H54 (cell line): ENCODE data around the gene OR4Q2.
"Not testable (repeated sequence)": the region's sequence is repeated elsewhere in the genome, so short reads cannot be mapped to it uniquely, and the experiment has no call there.

Source experiments
- DNase-seq: peaks from one replicate; pipeline ENCODE4 v3.0.0; 2011; ENCODE audit warnings: low spot score, mixed read lengths; ENCODE audit not compliant: insufficient read length
- FAIRE-seq: peaks from 3 replicates; lab custom pipeline; 2011; peaks lifted over from hg19 to GRCh38; lab: Jason Lieb, UNC
- POLR2A ChIP-seq: IDR thresholded peaks from 2 replicates; pipeline ENCODE4 v1.6.1; 2011; ENCODE audit warnings: low read depth, mild to moderate bottlenecking, low read length

Gene OR4Q2

DNA sequence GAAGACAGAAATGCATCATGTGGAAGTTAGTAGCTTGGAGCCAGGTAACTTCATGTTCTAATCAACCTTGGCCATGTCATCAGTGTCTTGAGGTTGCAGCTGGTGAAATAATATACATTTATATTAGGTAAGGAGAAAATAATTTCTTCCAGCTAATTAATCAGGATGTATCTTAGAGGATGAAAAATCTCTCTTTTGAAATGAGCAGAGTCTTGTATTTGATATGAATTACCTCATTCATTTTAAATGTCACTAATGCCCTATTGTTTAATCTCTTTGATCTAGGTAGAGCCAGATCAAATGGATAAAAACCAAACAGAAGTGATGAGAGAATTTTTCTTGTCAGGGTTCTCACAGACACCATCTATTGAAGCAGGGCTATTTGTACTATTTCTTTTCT is at the start of gene OR4Q2:
OR4Q2 (plus strand) TSS at position 301 of the 400 bp plus-strand sequence.
- FAIRE-seq: no peak
- no peak for TF ChIP-seq POLR2A
- no peak for DNase-seq

DNA sequence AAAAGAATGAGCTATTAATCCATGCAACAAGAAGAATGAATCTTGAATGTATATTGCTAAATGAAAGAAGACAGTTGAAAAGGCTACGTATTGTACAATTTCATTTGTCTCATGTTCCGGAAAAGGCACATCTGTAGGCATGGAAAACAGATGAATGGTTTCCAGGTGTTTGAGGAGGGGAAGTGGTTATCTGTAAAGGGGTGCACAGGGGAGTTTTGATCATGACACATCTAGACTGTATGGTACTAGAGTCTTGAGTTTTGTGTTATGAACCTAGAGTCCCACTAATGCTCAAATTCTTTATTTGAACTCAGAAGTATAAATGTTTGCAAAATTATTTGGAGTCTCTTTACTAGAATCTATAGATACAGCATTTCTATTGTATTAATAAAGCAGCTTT is 32.2 kb upstream of the OR4Q2 start:
- not testable (repeated sequence) for DNase-seq, FAIRE-seq

- FAIRE-seq (no peak), DNase-seq (no peak)
- no peak for TF ChIP-seq POLR2A
Measured at GRCh38 chr14:19974844-19975243, 27.1 kb upstream of the OR4Q2 start.

- FAIRE-seq (no peak), DNase-seq (no peak)
- TF ChIP-seq POLR2A: no peak
Measured at GRCh38 chr14:19975291-19975690, 26.7 kb upstream of the OR4Q2 start, which contains the start of gene OR4K15. TSS of gene OR4K15 (plus strand) at chr14:19975591. CDS start at chr14:19975591, 0 bp downstream.

DNA sequence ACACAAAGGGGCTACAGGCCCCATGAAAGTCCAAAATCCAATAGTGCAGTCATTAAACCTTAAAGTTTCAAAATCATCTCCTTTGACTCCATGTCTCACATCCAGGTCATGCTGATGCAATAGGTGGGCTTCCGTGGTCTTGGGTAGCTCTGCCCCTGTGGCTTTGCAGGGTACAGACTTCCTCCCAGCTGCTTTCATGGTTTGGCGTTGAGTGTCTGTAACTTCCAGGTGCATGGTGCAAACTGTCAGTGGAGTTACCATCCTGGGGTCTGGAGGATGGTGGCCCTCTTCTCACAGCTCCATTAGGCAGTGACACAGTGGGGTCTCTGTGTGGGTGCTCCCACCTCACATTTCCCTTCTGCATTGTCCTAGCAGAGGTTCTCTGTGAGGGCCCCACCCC is 8.5 kb upstream of the OR4Q2 start:
- FAIRE-seq (no peak), DNase-seq (no peak)
- no peak for TF ChIP-seq POLR2A

GRCh38 chr14:20002319-20002718 is 356 bp downstream of the OR4Q2 start:
- no peak for TF ChIP-seq POLR2A
- FAIRE-seq (no peak), DNase-seq (no peak)

- DNase-seq: no peak
- TF ChIP-seq POLR2A: no peak
- no peak for FAIRE-seq
Measured at GRCh38 chr14:20008156-20008555, 6.2 kb downstream of the OR4Q2 start.

- FAIRE-seq (no peak), DNase-seq (no peak)
- TF ChIP-seq POLR2A: no peak
Measured at GRCh38 chr14:20019257-20019865, 17.4 kb downstream of the OR4Q2 start, which contains the start of gene OR4K14. TSS of gene OR4K14 (minus strand) at chr14:20019307. CDS start at chr14:20015193, 4,114 bp downstream.

- DNase-seq: no peak
- TF ChIP-seq POLR2A: no peak
- no peak for FAIRE-seq
Measured at GRCh38 chr14:20031058-20031457, 29.1 kb downstream of the OR4Q2 start.

DNA sequence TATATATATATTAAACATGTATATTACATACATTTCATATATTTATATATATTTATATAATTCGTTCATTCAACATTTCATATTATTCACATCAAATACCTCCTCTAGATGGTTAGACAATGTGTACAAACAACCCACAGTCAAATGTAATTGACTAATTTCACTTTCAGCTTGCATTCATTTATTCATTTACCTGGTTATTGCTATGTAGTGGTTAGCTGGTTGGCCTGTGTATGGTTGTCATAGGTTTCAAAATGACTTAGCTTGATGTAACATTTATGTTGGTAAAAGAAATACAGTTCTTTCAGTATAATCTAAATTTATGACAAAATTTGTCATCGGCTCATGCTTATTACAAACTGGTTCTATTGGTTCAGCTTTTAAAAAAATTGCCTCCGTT is 33.5 kb downstream of the OR4Q2 start:
- FAIRE-seq: no peak
- DNase-seq: no peak
- no peak for TF ChIP-seq POLR2A

- DNase-seq (no peak), FAIRE-seq (no peak)
- no peak for TF ChIP-seq POLR2A
Measured at GRCh38 chr14:20035938-20036337, 34.0 kb downstream of the OR4Q2 start, which contains the start of gene OR4K13. TSS of gene OR4K13 (minus strand) at chr14:20036038. CDS start at chr14:20034758, 1,280 bp downstream.

DNA sequence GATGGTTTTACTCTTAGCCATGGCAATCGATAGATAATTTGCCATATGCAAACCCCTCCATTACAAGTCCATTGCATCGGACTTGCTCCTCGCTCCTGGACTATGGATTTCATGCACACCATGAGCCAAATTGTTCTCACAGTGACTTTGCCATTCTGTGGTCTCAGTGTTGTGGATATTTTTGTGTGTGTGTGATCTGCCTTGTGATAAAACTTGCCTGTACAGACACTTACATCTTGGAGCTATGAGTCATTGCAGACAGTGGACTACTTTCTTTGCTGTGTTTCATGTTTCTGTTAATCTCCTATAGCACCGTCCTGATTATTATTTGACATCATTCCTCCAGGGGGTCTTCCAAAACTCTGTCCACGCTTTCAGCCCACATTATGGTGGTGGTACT is 42.3 kb downstream of the OR4Q2 start:
- no peak for TF ChIP-seq POLR2A

GRCh38 chr14:20048202-20048601 is 46.2 kb downstream of the OR4Q2 start:
- no peak for TF ChIP-seq POLR2A
- FAIRE-seq: no peak
- no peak for DNase-seq

More for the DNA sequence above, 42.3 kb downstream of the OR4Q2 start:
- FAIRE-seq (no peak), DNase-seq (no peak)
